HG03064 (cell line): ENCODE results near the gene TGFA.

ENCODE experiments used
- ATAC-seq: cut with Tn5 transposase; IDR thresholded peaks from one replicate; pipeline ENCODE4 v1.9.1; 2021; ENCODE audit warnings: low read depth; ENCODE audit not compliant: unreplicated experiment

The TGFA gene

DNA sequence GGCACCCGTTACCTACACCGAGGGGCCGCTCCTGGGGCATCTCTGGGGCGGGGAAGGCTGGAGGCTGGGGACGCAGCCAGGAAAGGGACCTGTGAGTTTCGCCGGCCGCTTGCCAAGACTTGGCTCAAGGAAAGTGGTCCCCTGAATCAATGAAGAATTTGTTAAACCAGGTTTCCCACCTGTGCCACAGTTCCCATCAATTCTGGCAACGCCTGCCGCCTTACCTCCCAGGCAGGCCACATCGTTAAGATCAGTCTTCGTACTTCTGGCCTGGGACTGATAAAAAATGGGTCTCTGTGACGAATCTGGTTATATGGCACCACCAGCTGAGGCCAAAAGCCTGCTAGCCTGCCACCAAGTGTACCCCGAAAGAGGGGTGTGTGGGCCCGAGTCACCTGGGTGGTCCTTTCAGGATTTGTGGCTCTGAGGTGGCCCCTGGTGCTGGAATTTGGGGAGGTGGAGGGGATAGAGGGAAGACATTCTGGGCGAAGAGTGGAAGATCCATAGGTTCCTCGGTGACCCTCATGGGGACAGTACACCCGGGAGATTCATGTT is 789 bp upstream of the TGFA start:
- no peak for ATAC-seq

DNA sequence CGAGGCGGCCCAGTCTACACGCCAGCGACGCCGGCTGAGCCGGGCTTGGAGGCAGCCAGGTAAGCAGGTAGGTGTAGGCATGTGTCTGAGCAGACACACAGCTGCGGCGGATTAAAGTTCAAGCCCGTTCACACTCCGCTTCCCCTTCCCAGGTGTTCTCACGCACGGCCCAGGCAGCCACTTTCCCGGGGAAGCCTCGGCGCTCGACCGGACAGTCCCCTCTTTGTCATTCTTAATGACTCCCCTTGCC is 367 bp downstream of the TGFA start:
- no peak for ATAC-seq

DNA sequence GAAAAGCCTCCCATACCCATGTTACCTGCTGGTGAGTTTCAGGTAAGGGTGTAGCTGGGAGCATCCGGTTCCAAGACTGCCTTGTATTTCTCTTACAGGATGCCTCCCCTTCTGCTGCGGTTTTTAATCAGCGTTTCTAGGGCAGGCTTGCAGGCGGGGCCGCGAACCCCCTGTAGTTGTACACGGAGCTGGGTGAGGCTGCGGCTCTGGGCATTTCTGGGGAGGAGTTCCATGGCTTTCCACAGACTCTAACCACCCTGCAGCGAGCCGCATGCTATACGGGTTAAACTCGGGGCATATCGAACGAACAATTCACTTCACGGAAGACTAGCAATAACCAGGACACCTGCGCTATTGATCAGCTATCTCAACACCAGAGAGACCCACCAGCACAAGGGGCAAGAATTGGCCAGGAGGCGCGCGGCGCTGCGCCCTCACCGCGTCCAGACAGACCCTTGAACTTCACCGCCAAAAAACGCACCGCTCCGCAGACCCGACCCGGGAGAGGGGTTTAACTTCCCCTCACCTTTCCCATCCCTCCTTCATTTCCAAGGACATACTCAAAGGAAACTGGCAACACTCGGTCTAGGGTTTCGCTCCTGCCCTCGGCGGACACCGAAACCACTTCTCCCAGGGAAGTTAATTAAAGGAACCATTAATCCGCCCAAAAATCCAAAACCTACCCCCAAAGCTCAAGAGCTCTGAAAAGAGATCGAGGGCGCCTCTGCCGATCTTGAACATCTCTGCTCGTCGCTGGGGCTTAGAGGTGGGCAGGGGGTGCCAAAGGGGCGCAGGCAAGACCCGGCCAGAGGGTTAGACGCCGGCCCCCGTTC is 909 bp downstream of the TGFA start:
- no peak for ATAC-seq

DNA sequence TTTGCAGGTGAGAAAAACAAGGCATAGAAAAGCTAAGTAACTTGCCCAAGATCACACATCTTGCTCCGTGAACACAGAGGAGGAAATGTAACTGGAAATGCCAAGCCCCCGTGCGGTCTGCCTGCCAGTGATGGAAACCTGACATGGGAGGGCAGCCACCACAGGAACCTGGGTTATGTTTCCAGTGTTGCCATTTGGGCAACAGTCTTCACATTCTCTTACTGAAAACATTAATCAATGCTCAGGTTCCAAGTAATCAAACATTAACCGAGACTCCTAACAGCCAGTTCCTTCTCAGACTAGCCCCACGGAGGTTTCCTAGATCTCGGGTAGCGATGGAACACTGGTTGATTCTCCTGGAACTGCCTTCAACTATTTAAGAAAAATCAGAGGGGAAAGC is 2.5 kb downstream of the TGFA start:
- ATAC-seq = no peak

DNA sequence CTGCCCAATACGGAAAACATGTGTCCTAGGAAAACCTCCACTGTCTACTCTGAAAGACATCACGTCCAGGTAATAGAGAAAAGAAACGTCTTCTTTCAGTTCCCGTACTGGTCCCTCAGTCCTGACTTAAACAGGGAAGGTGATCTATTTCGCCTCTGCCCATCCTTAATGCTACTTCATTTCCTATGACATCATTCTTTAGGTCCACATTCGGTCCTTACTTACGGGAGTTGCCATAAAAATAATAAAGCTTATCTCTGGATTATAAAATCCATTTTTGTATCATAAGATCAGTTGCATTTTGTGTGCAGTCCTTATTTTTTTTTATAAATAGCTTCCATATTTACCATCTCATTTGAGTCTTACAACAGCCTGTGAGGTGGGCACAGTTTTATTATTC is 3.7 kb downstream of the TGFA start:
- no peak for ATAC-seq

DNA sequence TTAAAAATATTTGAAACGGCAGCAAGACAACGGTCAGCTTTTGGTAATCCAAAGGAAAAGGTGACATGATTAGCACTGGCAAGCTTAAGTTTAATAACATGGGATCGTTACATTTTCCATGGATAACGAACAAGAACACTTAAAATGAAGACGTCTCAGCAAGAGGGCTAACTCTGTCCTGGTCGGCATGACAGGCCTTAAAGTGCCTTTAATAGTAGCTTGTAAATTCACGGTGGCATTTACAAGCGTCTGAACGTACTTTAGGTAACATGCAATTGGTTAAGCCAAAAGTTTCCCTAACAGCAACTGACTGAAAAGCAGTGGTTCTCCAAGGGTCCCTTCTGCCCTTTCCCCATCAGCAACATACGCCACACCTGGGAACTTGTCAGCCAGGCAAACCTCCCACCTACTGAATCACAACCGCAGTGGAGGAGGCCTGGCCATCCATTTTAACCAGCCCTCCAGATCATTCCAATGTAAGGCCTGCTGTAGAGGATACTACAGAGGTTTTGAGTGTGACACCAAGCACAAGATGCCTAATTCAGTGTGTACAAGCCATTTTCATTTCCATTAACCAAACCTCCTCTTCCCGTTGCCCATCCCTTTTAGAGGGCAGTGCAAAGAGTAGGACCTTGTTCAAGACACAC is 4.4 kb downstream of the TGFA start:
- ATAC-seq = no peak

DNA sequence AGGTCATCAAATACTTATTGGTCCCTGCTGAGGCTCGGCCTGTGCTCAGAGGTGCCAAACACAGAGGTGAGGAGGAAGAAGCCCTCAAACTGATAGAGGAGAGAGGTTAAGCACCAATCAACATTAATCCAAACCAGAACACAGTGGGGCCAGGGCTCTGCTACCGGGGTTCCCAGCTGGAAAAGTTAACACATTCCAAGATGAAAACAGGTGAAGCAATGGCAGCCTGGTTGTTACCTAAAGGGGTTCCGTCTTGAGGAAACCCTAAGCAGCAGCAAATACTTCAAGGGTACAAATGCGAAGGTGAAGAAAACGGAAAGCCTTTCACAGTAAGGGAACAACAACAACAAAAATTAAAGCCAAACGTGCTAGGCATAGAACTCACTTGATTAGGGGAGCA is 5.4 kb downstream of the TGFA start:
- no peak for ATAC-seq

DNA sequence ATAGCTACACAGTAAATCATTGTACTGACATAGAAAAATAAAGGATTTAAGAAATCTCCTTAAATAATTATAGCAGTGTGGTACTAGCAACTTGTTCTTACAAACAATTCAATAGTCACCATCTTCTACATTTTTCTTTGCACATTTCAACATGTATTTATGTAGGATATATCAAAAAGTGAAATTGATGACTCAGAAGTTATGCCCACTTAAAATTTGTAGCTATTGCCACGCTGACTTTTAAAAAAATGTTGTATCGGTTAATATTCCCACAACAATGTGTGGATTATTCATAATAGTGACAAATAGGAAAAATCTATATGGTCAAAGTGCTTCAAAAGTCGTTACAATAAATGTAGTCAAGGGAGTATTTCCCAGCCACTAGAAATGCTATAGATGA is 6.7 kb downstream of the TGFA start:
- ATAC-seq = no peak

DNA sequence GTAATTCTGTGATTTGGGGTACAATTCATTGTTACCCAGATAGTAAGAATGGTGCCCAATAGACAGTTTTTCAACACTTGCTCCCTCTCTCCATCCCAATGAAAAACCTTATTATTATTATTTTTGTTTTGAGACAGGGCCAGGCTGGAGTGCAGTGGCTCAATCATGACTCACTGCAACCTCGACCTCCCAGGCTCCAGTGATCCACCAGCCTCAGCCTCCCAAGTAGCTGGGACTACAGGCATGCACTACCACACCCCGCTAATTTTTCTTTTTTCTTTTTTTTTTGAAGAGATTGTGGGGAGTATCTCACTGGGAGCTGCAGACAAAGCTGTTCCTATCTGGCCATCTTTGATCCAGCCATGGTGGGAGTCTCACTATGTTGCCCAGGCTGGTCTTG is 7.2 kb downstream of the TGFA start:
- no peak for ATAC-seq

DNA sequence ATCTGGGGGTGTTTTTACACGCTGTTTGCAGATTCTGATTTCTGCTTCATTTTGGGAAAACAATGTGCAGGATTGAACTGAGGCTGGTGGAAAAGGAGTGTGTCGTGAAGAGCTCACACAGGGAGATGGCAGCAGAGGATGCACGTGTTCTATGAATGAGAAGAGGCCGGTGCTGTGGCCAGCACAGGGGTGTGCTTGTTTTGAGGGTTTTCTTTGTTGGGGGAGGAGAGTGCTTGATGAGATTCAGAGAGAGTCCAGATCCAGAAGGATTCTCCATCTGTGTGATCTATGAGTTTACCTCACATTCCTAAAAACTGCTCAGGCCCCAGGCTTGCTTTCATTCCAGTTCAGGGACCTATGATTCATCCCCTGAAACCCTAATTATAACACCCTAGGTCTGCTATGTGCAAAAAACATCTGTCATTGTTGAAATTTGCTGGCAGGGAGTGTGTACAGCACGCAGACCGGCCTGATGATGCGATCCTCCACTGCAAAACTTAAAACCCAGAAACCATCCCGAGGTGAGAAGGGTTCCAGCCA is 12.1 kb downstream of the TGFA start:
- no peak for ATAC-seq

DNA sequence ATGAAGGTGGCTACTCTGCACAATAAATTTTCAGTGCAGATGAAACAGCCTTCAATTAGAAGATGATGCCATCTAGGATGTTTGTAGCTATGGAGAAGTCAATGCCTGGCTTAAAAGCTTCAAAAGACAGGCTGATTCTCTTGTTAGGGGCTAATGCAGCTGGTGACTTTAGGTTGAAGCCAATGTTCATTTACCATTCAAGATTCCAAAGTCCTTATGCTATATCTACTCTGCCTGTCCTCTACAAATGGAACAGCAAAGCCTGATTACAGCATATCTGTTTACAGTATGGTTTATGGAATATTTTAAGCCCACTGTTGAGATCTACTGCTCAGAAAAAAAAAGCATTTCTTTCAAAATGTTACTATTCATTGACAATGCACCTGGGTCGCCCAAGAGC is 15.8 kb downstream of the TGFA start:
- no peak for ATAC-seq

DNA sequence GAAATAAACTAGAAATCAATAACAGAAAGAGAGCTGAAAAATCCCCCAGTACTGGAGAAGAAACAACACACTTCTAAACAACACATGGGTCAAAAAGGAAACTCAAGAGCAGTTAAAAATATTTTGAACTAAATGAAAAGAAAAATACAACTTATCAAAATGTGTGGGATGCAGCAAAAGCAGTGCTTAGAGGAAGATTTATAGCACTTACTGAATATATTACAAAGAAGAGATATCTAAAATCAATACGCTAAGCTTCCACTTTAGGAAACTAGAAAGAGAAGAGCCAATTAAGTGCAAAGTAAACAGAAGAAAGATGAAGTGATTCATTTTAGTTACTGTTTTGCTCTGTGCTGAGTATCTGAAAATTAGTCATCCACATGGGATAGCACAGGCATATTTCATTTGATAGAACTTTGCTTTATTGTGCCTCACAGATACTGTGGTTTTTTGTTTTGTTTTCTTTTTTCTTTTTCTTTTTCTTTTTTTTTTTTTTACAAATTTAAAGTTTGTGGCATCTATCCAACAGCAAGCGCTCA is 17.0 kb downstream of the TGFA start:
- no peak for ATAC-seq

DNA sequence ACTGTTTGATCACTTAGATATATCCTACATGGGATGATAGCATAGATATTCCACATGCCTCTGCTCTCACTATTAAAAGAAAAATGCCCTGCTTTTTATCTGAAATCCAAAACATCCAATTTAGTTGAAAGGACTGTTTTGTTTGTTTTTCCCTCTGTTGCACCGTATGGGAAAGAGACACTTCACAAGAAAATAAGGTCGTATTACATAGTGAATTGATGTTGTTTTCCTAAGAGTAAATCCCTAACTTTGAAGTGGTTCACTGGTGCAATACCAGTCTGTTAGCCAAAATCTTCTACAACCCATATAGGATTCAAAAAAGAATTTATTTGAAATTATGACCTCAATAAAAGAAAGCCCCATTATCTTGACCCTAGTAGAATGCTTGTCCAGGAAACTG is 18.1 kb downstream of the TGFA start:
- ATAC-seq = no peak

DNA sequence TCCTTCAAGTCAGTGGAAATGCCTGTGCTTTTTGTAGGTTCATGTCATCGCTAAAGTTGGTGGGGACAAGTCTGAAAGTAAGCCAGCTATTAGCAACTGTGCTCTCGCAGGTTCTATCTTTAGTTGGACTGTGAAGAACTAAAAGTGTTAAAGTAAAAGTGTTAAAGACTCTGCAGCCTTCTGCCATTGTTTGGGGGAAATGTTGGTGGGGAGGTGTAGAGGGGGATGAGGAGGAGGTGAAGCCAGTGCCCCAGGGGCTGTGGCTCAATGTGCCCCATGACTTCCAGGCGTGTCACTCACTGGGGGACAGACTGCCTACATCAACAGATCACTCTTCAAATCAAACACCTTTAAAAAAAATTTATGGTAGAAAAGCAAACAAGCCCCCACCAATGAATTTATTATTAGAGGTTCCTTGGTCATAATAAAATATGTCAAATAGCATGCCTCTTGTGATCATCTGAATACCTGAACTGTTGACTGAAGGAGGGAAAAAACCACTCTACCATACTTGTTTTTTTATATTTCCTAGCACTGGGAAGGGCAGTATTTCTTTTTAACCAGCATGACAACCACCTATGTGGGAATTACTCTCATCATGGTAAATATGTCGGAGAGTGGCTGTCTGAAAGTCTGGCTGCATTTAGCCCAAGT is 19.3 kb downstream of the TGFA start:
- no peak for ATAC-seq

DNA sequence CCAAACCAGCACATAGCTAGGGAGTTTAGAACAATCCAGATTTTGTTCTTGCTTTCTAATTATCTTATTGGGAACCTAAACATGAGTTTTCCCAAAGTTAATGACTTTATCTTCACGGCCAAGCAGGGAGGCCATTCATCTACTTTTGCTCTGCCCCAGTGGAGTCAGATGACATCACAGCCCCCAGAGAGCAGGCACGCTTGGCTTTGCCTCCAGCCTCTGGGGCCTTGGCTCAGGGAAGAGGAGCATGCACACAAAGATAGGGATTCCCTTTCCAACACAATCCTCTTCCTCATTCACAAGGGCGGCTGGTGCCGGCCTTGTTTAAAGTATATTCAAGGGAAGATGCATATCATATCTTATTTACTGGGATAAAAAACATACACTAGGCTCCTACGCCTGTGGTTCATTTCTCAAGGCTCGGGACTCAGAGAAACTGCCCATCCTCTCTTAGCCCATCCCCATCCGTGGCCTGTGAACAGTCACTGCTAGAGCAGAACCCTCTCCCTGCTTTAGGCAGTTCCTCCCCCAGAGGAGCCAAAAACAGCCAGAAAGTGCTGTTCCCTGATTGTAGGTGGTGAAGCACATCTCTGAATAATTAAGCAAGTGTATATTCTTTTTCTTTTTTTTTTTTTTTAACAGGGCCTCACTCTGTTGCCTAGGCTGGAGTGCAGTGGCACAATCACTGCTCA is 21.2 kb downstream of the TGFA start:
- ATAC-seq = no peak

DNA sequence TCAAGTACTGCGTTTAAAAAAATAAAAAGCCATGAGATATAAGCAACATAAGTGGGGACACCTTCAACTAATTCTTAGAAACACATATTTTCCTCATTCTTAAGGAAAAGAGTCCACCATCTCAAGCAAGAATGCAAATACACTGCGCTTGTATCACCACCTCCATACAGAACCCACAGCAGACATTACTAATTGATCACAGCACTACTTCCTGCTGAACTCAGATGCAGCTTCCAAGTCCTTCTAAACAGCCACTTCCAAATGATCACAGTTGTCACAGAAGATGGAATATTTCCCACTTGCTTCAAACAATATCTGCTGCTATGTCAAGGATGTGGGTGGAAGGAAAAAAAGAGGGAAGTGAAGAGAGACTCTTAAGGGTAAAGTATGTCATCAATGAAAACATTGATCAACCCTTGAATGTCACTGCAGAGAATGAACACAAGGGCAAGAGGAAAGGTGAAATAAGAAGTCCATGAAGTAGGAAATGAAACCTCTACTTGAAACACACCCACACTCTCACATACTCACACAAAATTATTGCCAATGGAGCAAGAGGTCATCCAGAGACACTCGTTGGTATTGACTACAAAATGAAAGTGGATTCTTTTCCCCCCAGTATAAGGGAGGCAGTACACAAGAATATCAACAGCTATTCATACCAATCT is 22.1 kb downstream of the TGFA start:
- no peak for ATAC-seq

DNA sequence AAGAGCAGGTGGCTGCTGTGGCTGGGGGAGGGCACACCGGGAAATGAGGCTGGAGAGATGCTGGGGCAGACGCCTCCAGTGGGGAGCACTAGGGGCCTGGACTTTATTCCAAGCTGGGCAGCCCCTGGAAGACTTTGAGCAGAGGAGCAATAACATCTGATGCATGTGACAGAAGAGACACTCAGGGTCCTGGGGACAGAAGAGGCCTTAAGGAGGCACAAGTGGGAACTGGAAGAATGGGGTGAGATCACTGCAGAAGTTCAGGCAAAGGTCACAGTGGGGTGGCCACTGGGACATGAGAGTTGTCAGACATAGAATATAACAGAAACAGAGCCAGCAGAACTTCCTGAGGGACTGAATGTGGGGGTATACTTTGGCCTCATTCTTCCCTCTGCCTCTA is 24.0 kb downstream of the TGFA start:
- ATAC-seq = no peak

DNA sequence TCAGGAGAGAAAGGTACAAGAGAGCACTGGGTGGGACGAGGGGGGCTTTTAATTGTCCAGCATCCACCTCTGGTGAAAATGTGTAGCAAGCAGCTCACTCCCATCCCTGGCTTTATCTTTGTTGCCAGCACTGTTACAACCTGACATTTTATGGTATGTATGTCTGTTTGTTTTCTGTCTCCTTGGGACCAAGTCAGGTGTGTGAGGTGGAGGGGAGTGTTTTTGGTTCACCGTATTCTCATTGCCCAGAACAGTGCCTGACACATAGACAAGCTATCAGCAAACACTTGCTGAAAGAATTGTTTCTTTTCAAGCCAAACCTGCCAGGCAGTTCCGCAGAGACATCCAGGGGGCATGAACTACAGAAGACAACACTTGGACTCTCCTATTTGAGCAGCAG is 24.7 kb downstream of the TGFA start:
- no peak for ATAC-seq

DNA sequence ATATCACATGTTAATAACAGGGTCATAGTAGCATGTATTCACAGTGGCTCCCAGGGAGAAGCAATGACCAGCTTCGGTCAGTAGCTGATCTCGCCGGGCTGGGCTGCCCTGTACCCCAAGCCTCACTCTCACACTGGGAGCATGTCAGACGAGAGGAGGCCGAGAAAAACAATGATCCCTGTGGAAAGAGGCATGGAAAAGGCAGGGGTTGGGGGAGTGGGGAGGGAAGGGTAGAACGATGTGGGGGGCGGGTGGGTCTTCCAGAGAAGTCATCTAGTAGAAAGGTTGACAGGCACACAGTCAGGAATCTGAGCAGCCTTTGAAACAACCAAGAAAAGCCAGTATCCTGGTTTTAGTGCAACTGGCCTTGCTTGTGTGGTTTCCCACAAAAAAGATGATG is 25.4 kb downstream of the TGFA start:
- no peak for ATAC-seq

DNA sequence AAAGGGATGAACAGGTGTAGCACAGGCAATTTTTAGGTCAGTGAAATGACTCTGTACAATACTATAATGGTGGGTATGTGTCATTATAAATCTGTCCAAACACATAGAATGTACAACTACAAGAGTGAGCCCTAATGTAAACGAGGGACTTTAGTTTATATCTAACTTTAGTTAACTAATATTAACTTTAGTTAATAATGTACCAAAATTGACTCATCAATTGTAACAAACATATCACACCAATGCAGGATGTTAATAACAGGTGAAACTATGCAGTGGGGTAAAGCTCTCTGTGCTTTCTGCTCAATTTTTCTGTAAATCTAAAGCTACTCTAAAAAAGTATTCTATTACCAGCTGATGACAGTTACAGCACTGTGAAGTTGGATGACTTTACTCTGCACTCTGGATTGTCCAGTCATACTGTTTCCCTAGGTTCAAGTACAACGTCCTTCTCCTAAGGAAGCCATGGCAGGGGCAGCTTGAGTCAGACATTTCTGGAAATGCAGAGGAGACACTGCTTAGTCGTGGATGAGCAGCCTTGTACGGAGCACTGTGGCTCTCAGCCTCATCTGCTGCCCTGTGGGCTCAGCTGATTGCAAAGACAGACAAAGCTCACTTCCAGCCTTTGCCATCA is 26.1 kb downstream of the TGFA start:
- no peak for ATAC-seq
